K562 (cell line): ENCODE measurements around the gene SFXN3. TPM values are rescaled to one million over a fixed set of nuclear protein-coding genes. Genes with fewer than 3 reads are reported as not detected.

Source experiments
- CAMTA2 ChIP-seq: fragments of 250-450 bp; sonication (Bioruptor Pico); conservative IDR thresholded peaks from 2 replicates; pipeline ENCODE4 v1.5.1; 2022
- CBX5 ChIP-seq: IDR thresholded peaks from 2 replicates; pipeline ENCODE4 v1.6.1; 2014; ENCODE audit warnings: low read depth, borderline replicate concordance
- CXXC5 ChIP-seq: fragments of 250-450 bp; sonication (Bioruptor Pico); IDR thresholded peaks from 2 replicates; pipeline ENCODE4 v1.8.0; 2022; ENCODE audit warnings: inconsistent platforms, mild to moderate bottlenecking, moderate library complexity
- KHSRP ChIP-seq: fragments of 450-650 bp; IDR thresholded peaks from 2 replicates; pipeline ENCODE4 v1.6.1; 2017
- MCM7 ChIP-seq, 2 experiments: fragments of 450-650 bp; IDR thresholded peaks; 2 replicates each; pipeline ENCODE4 v1.6.1; 2016 to 2018
- ZBTB43 ChIP-seq: sonication (generic); formaldehyde crosslinking; IDR thresholded peaks from 2 replicates; pipeline ENCODE4 v1.8.0; 2023; ENCODE audit warnings: mild to moderate bottlenecking, missing genetic modification reagents
- ZC3H11A ChIP-seq: IDR thresholded peaks from 2 replicates; pipeline ENCODE4 v1.6.1; 2012; ENCODE audit warnings: low read depth, low read length, improper control_type of control experiment
- ZEB2 ChIP-seq: fragments of 450-650 bp; IDR thresholded peaks from 2 replicates; pipeline ENCODE4 v1.6.1; 2016
- ZNF232 ChIP-seq: sonication (generic); formaldehyde crosslinking; IDR thresholded peaks from 2 replicates; pipeline ENCODE4 v1.8.0; 2022; ENCODE audit warnings: mild to moderate bottlenecking, missing genetic modification reagents
- polyA plus RNA-seq, 8 experiments: library from polyadenylated mRNA; depleted of rRNA in 4 of 8; stranded (reverse) in 5 of 8; unstranded in 3 of 8; fragments of >200 nt; fragmentation: Nextera tagmentation in 2 of 8; fragmentation: Illumina TruSeq in 1 of 8; extraction: Ambion mirVana in 2 of 8; extraction: Trizol in 1 of 8; gene quantifications; 2 replicates each; pipeline versions ENCODE4 v1.2.1 to v1.2.3, GENCODE V29; 2011 to 2014; ENCODE audit warnings: inconsistent platforms in 1 of 8, missing spikeins in 1 of 8
- total RNA-seq, 7 experiments: library from RNA; depleted of rRNA in 6 of 7; stranded (reverse); fragments of >200 nt in 6 of 7; fragmentation: Illumina TruSeq in 2 of 7; extraction: Trizol in 2 of 7; gene quantifications; 2 replicates each; pipeline versions ENCODE4 v1.2.1 to v1.2.3, GENCODE V29; 2011 to 2021; ENCODE audit warnings: low replicate concordance in 1 of 7
- TF ChIP-seq, protein P1 (sequence below): sonication (generic); formaldehyde crosslinking; IDR thresholded peaks from 2 replicates; pipeline ENCODE4 v1.8.0; 2022; ENCODE audit warnings: mild to moderate bottlenecking, missing genetic modification reagents, borderline replicate concordance
- TF ChIP-seq, protein P2 (sequence below): fragments of 450-650 bp; IDR thresholded peaks from 2 replicates; pipeline ENCODE4 v1.6.1; 2016; ENCODE audit warnings: mild to moderate bottlenecking, moderate library complexity

Gene SFXN3
- total and polyA plus RNA-seq, 9 of the 15 experiments (the other 6 are each of a cell fraction or from before 2014, with no cell fraction given), result 0.24 to 4.6 (median 0.86) TPM

DNA sequence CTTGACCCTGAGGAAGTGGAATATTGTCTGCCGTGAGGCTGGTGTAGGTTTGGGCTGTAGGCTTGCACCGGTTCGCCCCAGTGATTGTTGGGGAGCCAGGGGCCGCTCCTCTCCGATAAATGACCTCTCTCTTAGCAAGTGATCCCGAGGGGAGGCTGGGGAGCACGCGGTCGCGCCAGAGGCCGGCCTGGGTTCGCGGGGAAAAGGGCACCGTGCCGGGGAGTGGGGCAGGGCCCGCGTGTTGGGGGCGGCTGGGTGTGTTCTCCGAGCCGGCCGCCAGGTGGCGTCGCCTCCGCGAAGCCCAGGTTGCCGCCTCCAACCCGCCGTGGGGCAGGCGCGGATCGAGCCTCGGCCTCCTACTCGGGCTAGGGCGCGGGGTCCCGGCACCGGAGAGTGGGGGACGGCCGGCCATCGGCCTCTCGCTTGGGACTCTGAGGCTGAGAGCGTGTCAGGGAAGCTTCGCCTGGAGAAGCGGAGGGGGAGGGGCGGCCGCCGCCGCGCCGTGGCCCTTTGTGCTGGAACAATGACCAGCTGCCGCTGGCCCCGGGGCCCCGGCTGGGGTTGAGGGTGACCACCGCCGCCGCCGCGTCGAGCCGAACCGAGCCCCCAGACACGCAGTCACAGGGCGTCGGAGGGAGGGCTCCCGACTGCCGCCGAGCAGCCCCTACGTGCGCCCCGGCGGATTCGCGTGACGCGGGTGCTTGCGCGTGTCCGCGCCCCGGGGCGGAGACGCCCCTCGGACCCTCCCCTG is 31.9 kb upstream of the SFXN3 start (continued):
- TF ChIP-seq, protein P1, sequence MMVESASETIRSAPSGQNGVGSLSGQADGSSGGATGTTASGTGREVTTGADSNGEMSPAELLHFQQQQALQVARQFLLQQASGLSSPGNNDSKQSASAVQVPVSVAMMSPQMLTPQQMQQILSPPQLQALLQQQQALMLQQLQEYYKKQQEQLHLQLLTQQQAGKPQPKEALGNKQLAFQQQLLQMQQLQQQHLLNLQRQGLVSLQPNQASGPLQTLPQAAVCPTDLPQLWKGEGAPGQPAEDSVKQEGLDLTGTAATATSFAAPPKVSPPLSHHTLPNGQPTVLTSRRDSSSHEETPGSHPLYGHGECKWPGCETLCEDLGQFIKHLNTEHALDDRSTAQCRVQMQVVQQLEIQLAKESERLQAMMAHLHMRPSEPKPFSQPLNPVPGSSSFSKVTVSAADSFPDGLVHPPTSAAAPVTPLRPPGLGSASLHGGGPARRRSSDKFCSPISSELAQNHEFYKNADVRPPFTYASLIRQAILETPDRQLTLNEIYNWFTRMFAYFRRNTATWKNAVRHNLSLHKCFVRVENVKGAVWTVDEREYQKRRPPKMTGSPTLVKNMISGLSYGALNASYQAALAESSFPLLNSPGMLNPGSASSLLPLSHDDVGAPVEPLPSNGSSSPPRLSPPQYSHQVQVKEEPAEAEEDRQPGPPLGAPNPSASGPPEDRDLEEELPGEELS (CRISPR knock-in tag), result no peak
- TF ChIP-seq CBX5 (no peak), KHSRP (no peak), CAMTA2 (CRISPR knock-in tag) (no peak), ZEB2 (no peak), ZNF232 (CRISPR knock-in tag) (no peak), CXXC5 (CRISPR knock-in tag) (peak; percentile 60), MCM7 (IDR thresholded peaks at IDR 0.05) (no peak), ZBTB43 (CRISPR knock-in tag) (no peak), ZC3H11A (no peak)
- TF ChIP-seq, protein P2, sequence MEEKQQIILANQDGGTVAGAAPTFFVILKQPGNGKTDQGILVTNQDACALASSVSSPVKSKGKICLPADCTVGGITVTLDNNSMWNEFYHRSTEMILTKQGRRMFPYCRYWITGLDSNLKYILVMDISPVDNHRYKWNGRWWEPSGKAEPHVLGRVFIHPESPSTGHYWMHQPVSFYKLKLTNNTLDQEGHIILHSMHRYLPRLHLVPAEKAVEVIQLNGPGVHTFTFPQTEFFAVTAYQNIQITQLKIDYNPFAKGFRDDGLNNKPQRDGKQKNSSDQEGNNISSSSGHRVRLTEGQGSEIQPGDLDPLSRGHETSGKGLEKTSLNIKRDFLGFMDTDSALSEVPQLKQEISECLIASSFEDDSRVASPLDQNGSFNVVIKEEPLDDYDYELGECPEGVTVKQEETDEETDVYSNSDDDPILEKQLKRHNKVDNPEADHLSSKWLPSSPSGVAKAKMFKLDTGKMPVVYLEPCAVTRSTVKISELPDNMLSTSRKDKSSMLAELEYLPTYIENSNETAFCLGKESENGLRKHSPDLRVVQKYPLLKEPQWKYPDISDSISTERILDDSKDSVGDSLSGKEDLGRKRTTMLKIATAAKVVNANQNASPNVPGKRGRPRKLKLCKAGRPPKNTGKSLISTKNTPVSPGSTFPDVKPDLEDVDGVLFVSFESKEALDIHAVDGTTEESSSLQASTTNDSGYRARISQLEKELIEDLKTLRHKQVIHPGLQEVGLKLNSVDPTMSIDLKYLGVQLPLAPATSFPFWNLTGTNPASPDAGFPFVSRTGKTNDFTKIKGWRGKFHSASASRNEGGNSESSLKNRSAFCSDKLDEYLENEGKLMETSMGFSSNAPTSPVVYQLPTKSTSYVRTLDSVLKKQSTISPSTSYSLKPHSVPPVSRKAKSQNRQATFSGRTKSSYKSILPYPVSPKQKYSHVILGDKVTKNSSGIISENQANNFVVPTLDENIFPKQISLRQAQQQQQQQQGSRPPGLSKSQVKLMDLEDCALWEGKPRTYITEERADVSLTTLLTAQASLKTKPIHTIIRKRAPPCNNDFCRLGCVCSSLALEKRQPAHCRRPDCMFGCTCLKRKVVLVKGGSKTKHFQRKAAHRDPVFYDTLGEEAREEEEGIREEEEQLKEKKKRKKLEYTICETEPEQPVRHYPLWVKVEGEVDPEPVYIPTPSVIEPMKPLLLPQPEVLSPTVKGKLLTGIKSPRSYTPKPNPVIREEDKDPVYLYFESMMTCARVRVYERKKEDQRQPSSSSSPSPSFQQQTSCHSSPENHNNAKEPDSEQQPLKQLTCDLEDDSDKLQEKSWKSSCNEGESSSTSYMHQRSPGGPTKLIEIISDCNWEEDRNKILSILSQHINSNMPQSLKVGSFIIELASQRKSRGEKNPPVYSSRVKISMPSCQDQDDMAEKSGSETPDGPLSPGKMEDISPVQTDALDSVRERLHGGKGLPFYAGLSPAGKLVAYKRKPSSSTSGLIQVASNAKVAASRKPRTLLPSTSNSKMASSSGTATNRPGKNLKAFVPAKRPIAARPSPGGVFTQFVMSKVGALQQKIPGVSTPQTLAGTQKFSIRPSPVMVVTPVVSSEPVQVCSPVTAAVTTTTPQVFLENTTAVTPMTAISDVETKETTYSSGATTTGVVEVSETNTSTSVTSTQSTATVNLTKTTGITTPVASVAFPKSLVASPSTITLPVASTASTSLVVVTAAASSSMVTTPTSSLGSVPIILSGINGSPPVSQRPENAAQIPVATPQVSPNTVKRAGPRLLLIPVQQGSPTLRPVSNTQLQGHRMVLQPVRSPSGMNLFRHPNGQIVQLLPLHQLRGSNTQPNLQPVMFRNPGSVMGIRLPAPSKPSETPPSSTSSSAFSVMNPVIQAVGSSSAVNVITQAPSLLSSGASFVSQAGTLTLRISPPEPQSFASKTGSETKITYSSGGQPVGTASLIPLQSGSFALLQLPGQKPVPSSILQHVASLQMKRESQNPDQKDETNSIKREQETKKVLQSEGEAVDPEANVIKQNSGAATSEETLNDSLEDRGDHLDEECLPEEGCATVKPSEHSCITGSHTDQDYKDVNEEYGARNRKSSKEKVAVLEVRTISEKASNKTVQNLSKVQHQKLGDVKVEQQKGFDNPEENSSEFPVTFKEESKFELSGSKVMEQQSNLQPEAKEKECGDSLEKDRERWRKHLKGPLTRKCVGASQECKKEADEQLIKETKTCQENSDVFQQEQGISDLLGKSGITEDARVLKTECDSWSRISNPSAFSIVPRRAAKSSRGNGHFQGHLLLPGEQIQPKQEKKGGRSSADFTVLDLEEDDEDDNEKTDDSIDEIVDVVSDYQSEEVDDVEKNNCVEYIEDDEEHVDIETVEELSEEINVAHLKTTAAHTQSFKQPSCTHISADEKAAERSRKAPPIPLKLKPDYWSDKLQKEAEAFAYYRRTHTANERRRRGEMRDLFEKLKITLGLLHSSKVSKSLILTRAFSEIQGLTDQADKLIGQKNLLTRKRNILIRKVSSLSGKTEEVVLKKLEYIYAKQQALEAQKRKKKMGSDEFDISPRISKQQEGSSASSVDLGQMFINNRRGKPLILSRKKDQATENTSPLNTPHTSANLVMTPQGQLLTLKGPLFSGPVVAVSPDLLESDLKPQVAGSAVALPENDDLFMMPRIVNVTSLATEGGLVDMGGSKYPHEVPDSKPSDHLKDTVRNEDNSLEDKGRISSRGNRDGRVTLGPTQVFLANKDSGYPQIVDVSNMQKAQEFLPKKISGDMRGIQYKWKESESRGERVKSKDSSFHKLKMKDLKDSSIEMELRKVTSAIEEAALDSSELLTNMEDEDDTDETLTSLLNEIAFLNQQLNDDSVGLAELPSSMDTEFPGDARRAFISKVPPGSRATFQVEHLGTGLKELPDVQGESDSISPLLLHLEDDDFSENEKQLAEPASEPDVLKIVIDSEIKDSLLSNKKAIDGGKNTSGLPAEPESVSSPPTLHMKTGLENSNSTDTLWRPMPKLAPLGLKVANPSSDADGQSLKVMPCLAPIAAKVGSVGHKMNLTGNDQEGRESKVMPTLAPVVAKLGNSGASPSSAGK, result peak; percentile 43
